ENCODE results near the gene RNF150.
"Not testable (repeated sequence)": the region's sequence is repeated elsewhere in the genome, so short reads cannot be mapped to it uniquely, and the experiment has no call there.

RNF150 gene

DNA sequence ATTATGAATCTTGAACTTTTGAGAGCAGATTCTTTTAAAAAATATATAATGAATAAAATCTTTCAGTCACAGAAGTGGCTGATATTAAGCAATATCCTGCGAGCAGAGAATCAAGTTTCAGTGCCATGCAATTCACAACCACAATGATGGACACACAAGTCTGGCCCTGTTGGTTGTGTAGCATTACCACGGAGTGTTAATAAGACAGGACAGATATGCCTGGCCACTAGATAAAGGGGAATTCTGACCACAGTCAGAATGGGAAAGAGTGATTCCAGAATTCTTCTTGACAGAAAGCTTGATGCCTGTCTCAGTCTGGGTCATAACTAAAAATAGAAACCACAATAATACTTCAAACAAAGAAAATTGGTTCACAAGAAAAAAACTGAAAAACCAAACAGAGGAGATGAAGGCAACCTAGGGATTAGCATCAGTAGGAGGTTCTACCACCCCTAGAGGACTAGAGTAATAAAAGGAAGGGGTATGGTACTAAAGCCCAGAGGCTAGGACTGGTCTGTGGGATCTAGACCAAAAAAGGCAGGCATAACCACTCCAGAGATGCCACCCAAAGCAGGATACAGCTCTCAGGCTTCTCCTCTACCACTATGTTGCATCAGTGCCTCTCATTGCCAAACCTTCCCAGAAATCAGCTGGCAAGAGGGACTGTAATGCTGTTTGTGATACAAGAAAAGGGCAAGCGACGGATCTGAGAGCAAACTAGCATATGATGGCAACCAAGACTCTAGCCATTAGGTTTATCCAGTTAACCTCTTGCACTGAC lies 59.0 kb downstream of the RNF150 start:
- no peak for DNase-seq

GRCh38 chr4:141066690-141067089 lies 66.6 kb downstream of the RNF150 start:
- no peak for DNase-seq

- no peak for DNase-seq
Measured at GRCh38 chr4:141065872-141066271, 67.4 kb downstream of the RNF150 start.

DNA sequence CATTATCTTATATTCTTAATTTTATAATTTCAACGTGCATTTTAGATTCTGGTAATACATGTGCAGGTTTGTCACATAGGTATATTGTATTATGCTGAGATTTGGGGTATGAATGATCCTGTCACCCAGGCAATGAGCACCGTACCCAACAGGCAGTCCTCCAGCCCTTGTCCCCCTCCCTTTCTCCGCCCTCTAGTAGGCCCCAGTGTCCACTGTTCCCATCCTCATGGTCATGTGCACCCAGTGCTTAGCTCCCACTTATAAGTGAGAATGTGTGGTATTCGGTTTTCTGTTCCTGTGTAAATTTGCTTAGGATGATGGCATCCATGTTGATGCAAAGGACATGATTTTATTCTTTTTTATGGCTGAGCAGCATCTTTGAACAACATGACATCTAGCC lies 70.6 kb downstream of the RNF150 start:
- no peak for DNase-seq

GRCh38 chr4:141058591-141059512 lies 74.4 kb downstream of the RNF150 start:
- no peak for DNase-seq

GRCh38 chr4:141057582-141057981 lies 75.7 kb downstream of the RNF150 start:
- no peak for DNase-seq

DNA sequence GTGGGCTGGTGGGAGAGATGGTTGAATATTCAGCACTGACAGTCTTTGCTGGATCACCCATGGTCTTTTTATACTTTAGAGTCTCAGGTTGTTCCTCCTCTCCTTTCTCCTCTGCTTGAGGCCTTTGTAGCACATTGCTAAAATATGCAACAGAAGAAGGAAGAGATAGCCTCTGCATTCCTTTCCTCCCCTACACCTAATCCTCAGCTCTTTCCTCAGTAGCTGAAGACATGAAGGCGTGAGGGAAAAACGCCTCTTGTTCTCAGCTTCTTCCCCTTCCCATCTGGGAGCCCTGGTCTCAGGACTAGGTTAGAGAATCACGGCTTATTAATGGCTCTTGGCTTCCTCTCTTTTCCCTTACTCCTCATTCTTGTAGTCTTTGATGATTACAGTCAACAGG lies 76.8 kb downstream of the RNF150 start:
- no peak for DNase-seq

- DNase-seq: no peak
Measured at GRCh38 chr4:141054446-141054845, 78.8 kb downstream of the RNF150 start.

GRCh38 chr4:141050999-141051398 lies 82.3 kb downstream of the RNF150 start:
- DNase-seq: not testable (repeated sequence)

DNA sequence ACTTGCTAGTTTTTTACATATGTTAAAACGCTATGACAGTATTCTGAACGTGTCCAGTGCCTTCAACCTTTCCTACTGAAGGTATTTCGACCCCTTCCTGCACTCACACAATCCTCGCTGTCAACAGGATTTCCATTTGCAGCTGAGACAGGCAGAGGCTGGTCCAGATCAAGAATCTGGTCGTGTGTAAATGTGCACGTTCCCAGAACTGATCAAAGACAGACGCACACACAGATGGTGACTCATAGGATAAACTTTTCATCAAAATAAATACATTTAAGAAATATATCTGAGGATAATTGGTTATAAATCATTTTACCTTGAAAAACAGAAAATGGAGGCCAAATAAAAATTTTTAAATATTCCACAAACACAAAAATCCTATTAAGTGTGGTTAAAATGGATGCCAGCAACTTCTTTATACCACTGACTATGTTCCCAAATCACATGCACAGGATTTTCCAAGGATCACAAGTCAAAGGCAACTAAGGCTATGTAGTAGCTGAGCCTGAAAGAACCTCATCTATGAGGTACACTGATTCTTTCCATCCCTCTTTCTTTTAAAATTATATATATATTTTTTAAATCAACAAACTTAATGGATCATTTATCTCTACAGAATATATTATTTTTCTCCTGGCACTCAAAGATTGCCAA lies 85.9 kb downstream of the RNF150 start:
- no peak for DNase-seq

DNA sequence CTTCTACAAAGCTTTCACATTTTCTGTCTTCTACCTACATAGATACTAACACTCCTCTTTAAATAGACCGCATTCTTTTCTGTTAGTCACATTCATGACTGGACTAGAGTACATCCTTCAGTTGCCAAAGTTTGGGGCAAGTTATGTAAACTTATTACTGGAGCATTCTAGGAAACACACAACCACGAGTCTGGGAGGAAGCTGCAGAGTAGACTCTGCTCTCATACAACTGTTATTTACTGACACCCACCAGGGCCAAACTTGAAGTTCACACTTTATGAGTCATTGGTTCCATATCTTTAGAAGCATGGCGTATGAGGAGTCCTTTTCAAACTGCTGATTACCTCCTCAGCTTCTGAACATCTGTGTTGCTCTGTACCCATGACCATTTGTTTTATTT lies 87.0 kb downstream of the RNF150 start:
- DNase-seq: no peak

DNA sequence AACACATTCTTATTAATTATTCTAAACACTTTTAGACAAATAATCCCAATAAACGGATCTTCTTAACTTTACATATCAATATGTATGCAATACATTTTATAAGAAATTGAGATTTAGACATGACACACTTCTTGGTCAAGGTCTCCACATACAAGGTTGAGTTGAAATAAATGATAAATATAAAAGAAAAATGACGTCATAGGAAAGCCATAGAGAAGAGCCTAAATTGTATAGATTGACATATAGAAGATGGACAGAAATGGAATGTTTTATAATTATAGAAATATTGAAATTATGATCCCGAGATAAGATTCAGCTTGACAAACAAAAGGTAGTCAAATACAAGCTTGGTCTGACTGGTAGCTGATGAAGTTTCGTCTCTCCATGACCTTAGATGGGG lies 87.4 kb downstream of the RNF150 start:
- DNase-seq: no peak

DNA sequence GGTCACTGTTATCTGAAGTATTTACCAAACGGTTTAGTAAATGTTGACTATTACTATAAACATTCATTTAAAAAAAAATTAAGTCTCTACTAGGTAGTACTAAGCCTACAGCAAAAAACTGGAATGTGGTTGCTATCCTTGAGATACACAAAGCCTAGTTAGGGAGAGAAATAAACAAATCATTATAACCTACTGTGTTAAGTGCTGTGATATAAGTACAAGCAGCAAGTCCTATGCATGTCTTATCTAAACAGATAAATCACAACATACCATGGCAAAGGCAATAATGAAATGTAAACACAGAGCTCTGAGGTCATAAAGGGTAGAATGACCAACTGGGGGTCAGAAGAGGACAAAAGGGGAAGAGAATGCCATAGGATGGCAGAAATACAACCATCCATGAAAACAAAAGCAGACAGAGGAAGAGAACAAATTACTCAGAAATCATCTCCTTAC lies 92.2 kb downstream of the RNF150 start:
- no peak for DNase-seq

- DNase-seq: no peak
Measured at GRCh38 chr4:141039156-141039555, 94.1 kb downstream of the RNF150 start.

DNA sequence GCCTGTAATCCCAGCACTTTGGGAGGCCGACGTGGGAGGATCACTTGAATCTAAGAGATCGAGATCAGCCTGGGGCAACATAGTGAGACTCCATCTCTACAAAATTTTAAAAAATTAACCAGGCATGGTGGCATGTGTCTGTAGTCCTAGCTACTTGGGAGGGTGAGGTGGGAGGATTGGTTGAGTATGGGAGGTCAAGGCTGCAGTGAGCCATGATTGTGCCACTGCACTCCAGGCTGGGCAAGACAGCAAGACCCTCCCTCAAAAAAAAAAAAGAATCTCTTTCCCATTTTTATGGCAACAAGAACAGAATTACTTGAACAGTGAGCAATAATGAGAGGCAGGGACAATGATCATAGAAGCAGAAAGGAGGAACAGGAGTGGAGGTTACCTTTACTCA lies 94.8 kb downstream of the RNF150 start:
- DNase-seq: no peak

DNA sequence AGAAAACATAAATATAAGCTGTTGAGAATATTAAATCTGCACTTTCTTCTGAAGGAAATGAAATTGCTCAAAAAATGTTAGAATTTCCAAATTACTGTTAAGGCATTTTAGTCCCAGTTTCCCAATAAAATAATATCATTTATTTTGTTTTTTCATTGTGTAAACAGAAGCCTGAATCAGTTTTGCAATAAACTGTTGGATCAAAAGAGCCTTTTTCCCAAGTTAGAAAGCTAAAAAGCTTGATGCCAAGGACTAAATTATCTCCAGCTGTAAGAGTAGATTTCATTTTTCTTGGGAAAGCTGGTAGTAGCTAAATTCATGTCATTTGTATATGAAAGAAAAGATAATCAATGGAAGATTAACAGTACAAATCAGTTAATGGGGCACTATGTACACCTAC lies 95.8 kb downstream of the RNF150 start:
- no peak for DNase-seq

DNA sequence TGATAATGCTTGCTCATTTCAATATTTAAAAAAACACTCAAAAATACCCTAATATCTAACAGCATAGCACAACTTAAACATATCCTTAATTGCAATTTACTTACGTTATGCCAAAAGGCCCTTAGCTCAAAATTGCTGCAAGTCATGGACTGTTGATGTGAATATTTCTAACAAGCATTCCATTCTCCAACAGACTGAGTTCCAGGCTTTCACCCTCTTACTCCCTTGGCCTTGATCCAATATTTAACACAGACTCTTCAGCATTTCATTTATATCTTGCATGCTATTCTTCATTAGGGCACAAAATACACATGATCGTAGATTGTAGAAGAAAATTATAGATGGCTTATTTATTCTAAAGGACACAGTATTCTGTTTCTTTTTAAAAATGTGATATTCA lies 96.5 kb downstream of the RNF150 start:
- no peak for DNase-seq

GRCh38 chr4:141035920-141036319 lies 97.3 kb downstream of the RNF150 start:
- no peak for DNase-seq

DNA sequence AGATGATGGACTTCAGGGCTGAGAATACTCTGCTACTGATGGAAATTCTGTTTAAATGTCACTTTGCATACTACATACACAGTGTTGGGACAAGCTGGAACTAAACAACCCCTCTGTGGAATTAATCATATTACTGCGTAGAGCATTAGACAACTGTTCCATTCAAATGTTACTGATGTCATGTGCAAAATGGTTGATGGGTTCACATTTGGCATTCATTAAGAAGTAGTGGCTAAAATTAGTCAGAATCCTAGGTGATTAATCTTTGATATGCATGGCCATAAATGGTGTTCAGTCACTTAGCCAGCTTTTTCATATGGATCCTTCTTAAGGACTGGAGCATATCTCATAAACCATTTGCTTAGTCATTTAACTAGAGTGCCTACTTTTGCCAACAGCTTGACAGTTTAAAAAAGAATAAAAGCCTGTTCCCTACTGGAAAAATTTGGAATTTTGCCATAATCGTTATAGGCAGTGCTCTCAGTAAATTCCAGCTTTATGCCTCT lies 105.2 kb downstream of the RNF150 start:
- DNase-seq: no peak

- DNase-seq: no peak
Measured at GRCh38 chr4:141027421-141027820, 105.8 kb downstream of the RNF150 start.

- DNase-seq: no peak
Measured at GRCh38 chr4:141026900-141027299, 106.4 kb downstream of the RNF150 start.

GRCh38 chr4:141023051-141023450 lies 110.2 kb downstream of the RNF150 start:
- no peak for DNase-seq

GRCh38 chr4:141022111-141022695 lies 111.1 kb downstream of the RNF150 start:
- DNase-seq: no peak
